HEK293T (cell line): ENCODE data around the gene CNNM2.

Experiments
- ARNT ChIP-seq: fragments of 450-650 bp; IDR thresholded peaks from 2 replicates; pipeline ENCODE4 v1.6.1; 2017; ENCODE audit warnings: mild to moderate bottlenecking
- ELF4 ChIP-seq: fragments of 450-650 bp; IDR thresholded peaks from 2 replicates; pipeline ENCODE4 v1.6.1; 2017; ENCODE audit warnings: antibody characterized with exemption
- FOXA1 ChIP-seq: fragments of 450-650 bp; IDR thresholded peaks from 2 replicates; pipeline ENCODE4 v1.6.1; 2016; ENCODE audit warnings: mild to moderate bottlenecking
- FOXK2 ChIP-seq: fragments of 450-650 bp; IDR thresholded peaks from 2 replicates; pipeline ENCODE4 v1.6.1; 2016; ENCODE audit warnings: mild to moderate bottlenecking
- FOXM1 ChIP-seq: fragments of 450-650 bp; IDR thresholded peaks from 2 replicates; pipeline ENCODE4 v1.6.1; 2017; ENCODE audit warnings: mild to moderate bottlenecking, borderline replicate concordance
- HDGF ChIP-seq: fragments of 450-650 bp; IDR thresholded peaks from 2 replicates; pipeline ENCODE4 v1.6.1; 2017; ENCODE audit warnings: antibody characterized with exemption, borderline replicate concordance
- NFRKB ChIP-seq: fragments of 450-650 bp; IDR thresholded peaks from 2 replicates; pipeline ENCODE4 v1.6.1; 2016; ENCODE audit warnings: mild to moderate bottlenecking, moderate library complexity
- SP1 ChIP-seq: fragments of 450-650 bp; IDR thresholded peaks from 2 replicates; pipeline ENCODE4 v1.6.1; 2017
- SUZ12 ChIP-seq: fragments of 450-650 bp; IDR thresholded peaks from 2 replicates; pipeline ENCODE4 v1.6.1; 2016; ENCODE audit warnings: mild to moderate bottlenecking
- ZNF384 ChIP-seq: fragments of 450-650 bp; IDR thresholded peaks from 2 replicates; pipeline ENCODE4 v1.6.1; 2016

GRCh38 chr10:102888048-102888447 lies 30.0 kb upstream of the CNNM2 start:
- TF ChIP-seq ELF4 (no peak), FOXA1 (no peak), SUZ12 (no peak), ZNF384 (no peak), NFRKB (no peak), SP1 (no peak), FOXM1 (no peak), FOXK2 (no peak), HDGF (no peak), ARNT (no peak)
